Upper lobe of left lung (tissue), 4 donors: Measurements from ENCODE around the gene MEP1B.

ENCODE experiments used
- POLR2A ChIP-seq, 4 donors: fragments of 450-650 bp; IDR thresholded peaks; one replicate each; pipeline ENCODE4 v1.5.1; 2016 to 2017; ENCODE audit warnings: antibody characterized with exemption in 4 of 4, mild to moderate bottlenecking in 2 of 4
- TF ChIP-seq, protein P1 (sequence below), 6 experiments: fragments of 450-650 bp in 4 of 6; fragments of 200-600 bp in 2 of 6; sonication (generic) in 2 of 6; IDR thresholded peaks; one replicate each; pipeline ENCODE4 v1.5.1; 2016 to 2019; ENCODE audit warnings: antibody characterized with exemption in 6 of 6

GRCh38 chr18:32249147-32249929 lies 59.5 kb downstream of the MEP1B start:
- TF ChIP-seq, protein P1, sequence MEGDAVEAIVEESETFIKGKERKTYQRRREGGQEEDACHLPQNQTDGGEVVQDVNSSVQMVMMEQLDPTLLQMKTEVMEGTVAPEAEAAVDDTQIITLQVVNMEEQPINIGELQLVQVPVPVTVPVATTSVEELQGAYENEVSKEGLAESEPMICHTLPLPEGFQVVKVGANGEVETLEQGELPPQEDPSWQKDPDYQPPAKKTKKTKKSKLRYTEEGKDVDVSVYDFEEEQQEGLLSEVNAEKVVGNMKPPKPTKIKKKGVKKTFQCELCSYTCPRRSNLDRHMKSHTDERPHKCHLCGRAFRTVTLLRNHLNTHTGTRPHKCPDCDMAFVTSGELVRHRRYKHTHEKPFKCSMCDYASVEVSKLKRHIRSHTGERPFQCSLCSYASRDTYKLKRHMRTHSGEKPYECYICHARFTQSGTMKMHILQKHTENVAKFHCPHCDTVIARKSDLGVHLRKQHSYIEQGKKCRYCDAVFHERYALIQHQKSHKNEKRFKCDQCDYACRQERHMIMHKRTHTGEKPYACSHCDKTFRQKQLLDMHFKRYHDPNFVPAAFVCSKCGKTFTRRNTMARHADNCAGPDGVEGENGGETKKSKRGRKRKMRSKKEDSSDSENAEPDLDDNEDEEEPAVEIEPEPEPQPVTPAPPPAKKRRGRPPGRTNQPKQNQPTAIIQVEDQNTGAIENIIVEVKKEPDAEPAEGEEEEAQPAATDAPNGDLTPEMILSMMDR (IDR thresholded peaks at IDR 0.05): no peak
- TF ChIP-seq POLR2A (IDR thresholded peaks at IDR 0.05): no peak
